ENCODE data around the gene UBA3. TPM values are rescaled to one million over a fixed set of nuclear protein-coding genes. Genes with fewer than 3 reads are reported as not detected.
A peak's percentile ranks its signal among the peaks of the same experiment; 100 is the strongest.

The UBA3 gene
- total and polyA plus RNA-seq, 2 of the 13 experiments (the other 11 are each of a cell fraction or from before 2014, with no cell fraction given) = 40.7 to 49.0 TPM

DNA sequence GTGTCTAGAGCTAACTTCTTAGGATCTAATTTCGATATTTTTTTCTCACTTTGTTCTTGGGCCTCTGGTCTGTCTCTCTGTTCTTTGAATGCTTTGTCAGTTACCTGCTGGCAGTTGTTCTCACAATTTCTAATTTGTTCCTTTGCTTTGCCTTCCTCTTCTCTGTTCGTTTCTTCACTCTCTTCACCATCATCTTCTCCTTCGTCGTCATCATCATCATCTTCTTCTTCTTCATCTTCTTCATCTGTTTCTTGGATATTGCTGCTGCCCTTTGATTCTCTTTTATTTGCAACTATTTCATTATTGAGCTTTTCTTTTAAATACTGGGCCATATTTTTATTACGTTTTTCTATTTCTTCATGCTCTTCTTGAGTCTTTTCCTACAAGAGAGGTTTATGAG lies 39.5 kb upstream of the UBA3 start:
- Histone ChIP-seq H3K79me2 (ENCODE audit: insufficient read depth, low read length) (no peaks in the 10 kb centered on the region), H4K20me1 (ENCODE audit: insufficient read depth, low read length) (no peaks in the 10 kb centered on the region), H2AFZ (ENCODE audit: low read length) (no peak overlapping the region), H3K9ac (ENCODE audit: insufficient read depth, low read depth, low read length) (no peak overlapping the region), H3K36me3 (replicated peaks in 1 of 2; ENCODE audit: control insufficient read depth in 1 of 2, insufficient read depth in 2 of 2, low read length in 2 of 2) (no peaks in the 10 kb centered on the region), H3K4me2 (ENCODE audit: low read depth, low read length) (no peak overlapping the region), H3K27ac (ENCODE audit: extremely low read length, insufficient read depth, low read length) (no peak overlapping the region), H3K9me3 (ENCODE audit: low read length) (no peaks in the 10 kb centered on the region), H3K4me3 (replicated peaks in 1 of 3; ENCODE audit: insufficient read depth in 1 of 3, low read depth in 2 of 3, low read length in 3 of 3) (no peak overlapping the region), H3K4me1 (ENCODE audit: insufficient read depth, low read length) (no peaks in the 10 kb centered on the region), H3K27me3 (ENCODE audit: control insufficient read depth in 1 of 2, insufficient read depth in 2 of 2, low read length in 2 of 2) (peaks cover 0 to 5% of the 10 kb centered on the region in 2 experiments; a peak in 1 of 5 replicates)
- DNase-seq (ENCODE audit: low spot score) (no peak), FAIRE-seq (no peak), ATAC-seq (no peak)
- intact Hi-C loops (cut with micrococcal nuclease; ENCODE audit: unreplicated experiment) (loop anchor here (1.0 to 5.0 kb wide), 3 partner anchors 187 to 552 kb away; no protein-coding TSS in a partner anchor), in situ Hi-C loops (cut with HindIII; ENCODE audit: extremely low pct_ligation_motif_present, low pct_unique_long_range_greater_than_20kb) (loop anchor here (25.0 kb wide), 1 partner anchor 543 kb away; no protein-coding TSS in a partner anchor)
- POLR2A ChIA-PET = no interaction called here
- CTCF ChIA-PET (ENCODE audit: low intra/inter-chr PET ratio, low total read pairs) = no interaction called here
- TF ChIP-seq CREB1 (IDR thresholded peaks at IDR 0.05) = 0 out of 2 replicates have a peak, but pooled peaks have one; percentile 9
- TF ChIP-seq CREB1 (CRISPR knock-in tag; IDR thresholded peaks at IDR 0.05) = no peak
- TF ChIP-seq ZBTB39 (CRISPR knock-in tag; IDR thresholded peaks at IDR 0.05) = no peak
- no peak for TF ChIP-seq NFE2L2 (IDR thresholded peaks at IDR 0.05; ENCODE audit: low read length)
- 16% methylated on average over 5 of the region's 5 CpGs for WGBS (ENCODE audit: low lambda C conversion rate)
- BruUV-seq (replicated peaks) = no TSS peak

GRCh38 chr3:69119138-69119537 lies 39.0 kb upstream of the UBA3 start:
- POLR2A ChIA-PET = no interaction called here
- Histone ChIP-seq H3K4me2 (ENCODE audit: low read depth, low read length) (no peak overlapping the region), H3K9ac (ENCODE audit: insufficient read depth, low read depth, low read length) (no peak overlapping the region), H4K20me1 (ENCODE audit: insufficient read depth, low read length) (no peaks in the 10 kb centered on the region), H3K27me3 (ENCODE audit: control insufficient read depth in 1 of 2, insufficient read depth in 2 of 2, low read length in 2 of 2) (peaks cover 0 to 5% of the 10 kb centered on the region in 2 experiments; a peak in 1 of 5 replicates), H2AFZ (ENCODE audit: low read length) (no peak overlapping the region), H3K9me3 (ENCODE audit: low read length) (no peaks in the 10 kb centered on the region), H3K4me1 (ENCODE audit: insufficient read depth, low read length) (no peaks in the 10 kb centered on the region), H3K27ac (ENCODE audit: extremely low read length, insufficient read depth, low read length) (no peak overlapping the region), H3K4me3 (replicated peaks in 1 of 3; ENCODE audit: insufficient read depth in 1 of 3, low read depth in 2 of 3, low read length in 3 of 3) (no peak overlapping the region), H3K36me3 (replicated peaks in 1 of 2; ENCODE audit: control insufficient read depth in 1 of 2, insufficient read depth in 2 of 2, low read length in 2 of 2) (no peaks in the 10 kb centered on the region), H3K79me2 (ENCODE audit: insufficient read depth, low read length) (no peaks in the 10 kb centered on the region)
- DNase-seq (ENCODE audit: low spot score) = no peak
- BruUV-seq (replicated peaks) = no TSS peak
- CTCF ChIA-PET (ENCODE audit: low intra/inter-chr PET ratio, low total read pairs) = no interaction called here
- FAIRE-seq = no peak
- in situ Hi-C loops (cut with HindIII; ENCODE audit: extremely low pct_ligation_motif_present, low pct_unique_long_range_greater_than_20kb) (loop anchor here (25.0 kb wide), 1 partner anchor 543 kb away; no protein-coding TSS in a partner anchor), intact Hi-C loops (cut with micrococcal nuclease; ENCODE audit: unreplicated experiment) (no loop called here)
- WGBS (ENCODE audit: low lambda C conversion rate) = 37% methylated on average over 6 of the region's 6 CpGs
- TF ChIP-seq CSRNP2 (CRISPR knock-in tag; conservative IDR thresholded peaks at IDR 0.05; ENCODE audit: low read depth) (no peak), CEBPB (IDR thresholded peaks at IDR 0.05; ENCODE audit: borderline replicate concordance, low read depth, low read length) (peak; percentile 65; the same call in 1 of the 2 replicates)
- ATAC-seq = no peak
